Type B pancreatic cell (in vitro differentiated cells): ENCODE data around the gene IRF9. TPM values are rescaled to one million over a fixed set of nuclear protein-coding genes. Genes with fewer than 3 reads are reported as not detected.

ENCODE experiments used
- DNase-seq: peaks from one replicate; pipeline ENCODE4 v3.0.0; 2021; ENCODE audit warnings: mixed read lengths; ENCODE audit not compliant: unreplicated experiment; ENCODE audit errors: extremely low spot score
- H3K27ac Mint-ChIP-seq: 2 replicates; pipeline ENCODE4 v1.8.0; 2021; ENCODE audit warnings: mild to moderate bottlenecking, mixed read lengths
- H3K27me3 Mint-ChIP-seq: 2 replicates; pipeline ENCODE4 v1.8.0; 2021; ENCODE audit warnings: mixed read lengths
- H3K36me3 Mint-ChIP-seq: 2 replicates; pipeline ENCODE4 v1.8.0; 2021; ENCODE audit warnings: mixed read lengths
- H3K4me1 Mint-ChIP-seq: one replicate; pipeline ENCODE4 v1.8.0; 2021; ENCODE audit warnings: mixed read lengths; ENCODE audit not compliant: unreplicated experiment
- H3K4me3 Mint-ChIP-seq: 2 replicates; pipeline ENCODE4 v1.8.0; 2021; ENCODE audit warnings: mild to moderate bottlenecking, mixed read lengths
- H3K9me3 Mint-ChIP-seq: 2 replicates; pipeline ENCODE4 v1.8.0; 2021; ENCODE audit warnings: mixed read lengths
- total RNA-seq: library from RNA; stranded (reverse); gene quantifications from 2 replicates; pipeline ENCODE4 v1.2.1, GENCODE V29; 2021; ENCODE audit warnings: low replicate concordance
- TF ChIP-seq, protein P1 (sequence below): fragments of 200-600 bp; sonication (generic); conservative IDR thresholded peaks from 2 replicates; pipeline ENCODE4 v1.5.0; 2021; ENCODE audit warnings: antibody characterized with exemption, mild to moderate bottlenecking

IRF9 gene
- total RNA-seq, 1 donor from 2014 or later = 60.0 TPM

DNA sequence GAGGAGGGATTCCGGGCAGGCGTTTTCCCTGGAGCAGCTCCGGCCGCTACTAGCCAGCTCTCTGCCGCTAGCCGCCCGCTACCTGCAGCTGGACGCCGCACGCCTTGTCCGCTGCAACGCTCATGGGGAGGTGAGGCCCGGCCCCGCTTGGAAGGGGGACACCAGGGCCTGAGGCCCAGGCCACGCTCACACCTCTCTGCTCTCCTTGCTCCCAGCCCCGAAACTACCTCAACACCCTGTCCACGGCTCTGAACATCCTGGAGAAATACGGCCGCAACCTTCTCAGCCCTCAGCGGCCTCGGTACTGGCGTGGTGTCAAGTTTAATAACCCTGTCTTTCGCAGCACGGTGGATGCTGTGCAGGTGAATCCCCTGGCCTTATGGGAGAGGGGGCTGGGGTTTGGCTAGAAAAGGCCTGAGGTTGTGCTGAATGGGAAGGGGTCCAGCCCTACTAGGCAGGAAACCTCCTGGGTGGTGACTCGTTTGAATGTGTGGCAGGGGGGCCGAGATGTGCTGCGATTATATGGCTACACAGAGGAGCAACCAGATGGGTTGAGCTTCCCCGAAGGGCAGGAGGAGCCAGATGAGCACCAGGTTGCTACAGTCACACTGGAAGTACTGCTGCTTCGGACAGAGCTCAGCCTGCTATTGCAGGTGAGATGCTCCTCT, 13.2 kb upstream of the IRF9 start:
- Mint-ChIP-seq H3K36me3 (peaks cover 9% of the 10 kb centered on the region), H3K9me3 (no peaks in the 10 kb centered on the region), H3K4me3 (peak overlapping the region; percentile 98), H3K27ac (peak overlapping the region; percentile 46), H3K4me1 (peaks cover 29% of the 10 kb centered on the region), H3K27me3 (no peaks in the 10 kb centered on the region)
- DNase-seq = no peak
- TF ChIP-seq, protein P1, sequence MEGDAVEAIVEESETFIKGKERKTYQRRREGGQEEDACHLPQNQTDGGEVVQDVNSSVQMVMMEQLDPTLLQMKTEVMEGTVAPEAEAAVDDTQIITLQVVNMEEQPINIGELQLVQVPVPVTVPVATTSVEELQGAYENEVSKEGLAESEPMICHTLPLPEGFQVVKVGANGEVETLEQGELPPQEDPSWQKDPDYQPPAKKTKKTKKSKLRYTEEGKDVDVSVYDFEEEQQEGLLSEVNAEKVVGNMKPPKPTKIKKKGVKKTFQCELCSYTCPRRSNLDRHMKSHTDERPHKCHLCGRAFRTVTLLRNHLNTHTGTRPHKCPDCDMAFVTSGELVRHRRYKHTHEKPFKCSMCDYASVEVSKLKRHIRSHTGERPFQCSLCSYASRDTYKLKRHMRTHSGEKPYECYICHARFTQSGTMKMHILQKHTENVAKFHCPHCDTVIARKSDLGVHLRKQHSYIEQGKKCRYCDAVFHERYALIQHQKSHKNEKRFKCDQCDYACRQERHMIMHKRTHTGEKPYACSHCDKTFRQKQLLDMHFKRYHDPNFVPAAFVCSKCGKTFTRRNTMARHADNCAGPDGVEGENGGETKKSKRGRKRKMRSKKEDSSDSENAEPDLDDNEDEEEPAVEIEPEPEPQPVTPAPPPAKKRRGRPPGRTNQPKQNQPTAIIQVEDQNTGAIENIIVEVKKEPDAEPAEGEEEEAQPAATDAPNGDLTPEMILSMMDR = no peak

DNA sequence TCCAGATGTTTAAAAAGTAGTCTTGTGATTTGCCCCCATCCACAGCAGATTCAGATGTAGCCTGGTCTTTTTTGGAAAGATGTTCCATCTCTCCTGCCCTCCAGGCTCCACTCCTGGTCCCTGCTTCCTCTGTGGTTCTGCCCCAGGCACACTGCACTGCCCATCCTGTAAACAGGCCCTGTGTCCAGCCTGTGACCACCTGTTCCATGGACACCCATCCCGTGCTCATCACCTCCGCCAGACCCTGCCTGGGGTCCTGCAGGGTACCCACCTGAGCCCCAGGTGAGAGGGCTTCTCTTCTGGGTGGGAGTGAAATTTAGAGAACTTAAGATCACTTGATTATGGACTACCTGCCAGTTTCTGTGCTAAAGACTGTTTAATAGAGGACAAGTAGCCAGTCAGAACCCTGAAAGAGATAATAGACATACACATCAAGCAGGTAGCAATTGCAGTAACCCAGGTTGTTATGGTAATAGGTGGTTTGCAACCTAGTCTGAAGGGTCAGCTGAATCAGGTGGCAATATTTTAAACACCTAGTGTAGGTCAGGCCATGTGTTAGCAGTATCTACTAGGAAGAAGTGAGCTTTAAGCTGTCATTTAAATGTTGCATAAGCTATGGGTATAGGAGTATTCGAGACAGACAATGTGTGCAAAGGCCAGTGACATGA, 11.6 kb upstream of the IRF9 start:
- H3K9me3 Mint-ChIP-seq = no peaks in the 10 kb centered on the region
- no peak for DNase-seq
- peak overlapping the region; percentile 98 for H3K4me3 Mint-ChIP-seq
- no peaks in the 10 kb centered on the region for H3K27me3 Mint-ChIP-seq
- TF ChIP-seq, protein P1 = no peak
- H3K4me1 Mint-ChIP-seq = peaks cover 24% of the 10 kb centered on the region
- no peak overlapping the region for H3K27ac Mint-ChIP-seq
- peaks cover 10% of the 10 kb centered on the region for H3K36me3 Mint-ChIP-seq

DNA sequence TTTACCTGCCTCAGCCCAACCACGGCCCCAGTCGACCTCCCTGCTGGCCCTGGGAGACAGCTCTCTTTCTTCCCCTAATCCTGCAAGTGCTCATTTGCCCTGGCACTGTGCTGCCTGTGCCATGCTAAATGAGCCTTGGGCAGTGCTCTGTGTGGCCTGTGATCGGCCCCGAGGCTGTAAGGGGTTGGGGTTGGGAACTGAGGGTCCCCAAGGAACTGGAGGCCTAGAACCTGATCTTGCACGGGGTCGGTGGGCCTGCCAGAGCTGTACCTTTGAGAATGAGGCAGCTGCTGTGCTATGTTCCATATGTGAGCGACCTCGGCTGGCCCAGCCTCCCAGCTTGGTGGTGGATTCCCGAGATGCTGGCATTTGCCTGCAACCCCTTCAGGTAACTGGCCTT, 11.0 kb upstream of the IRF9 start:
- H3K4me1 Mint-ChIP-seq = peaks cover 24% of the 10 kb centered on the region

GRCh38 chr14:24150567-24150966, 10.5 kb upstream of the IRF9 start:
- no peak overlapping the region for H3K4me3 Mint-ChIP-seq
- H3K9me3 Mint-ChIP-seq = no peaks in the 10 kb centered on the region
- H3K36me3 Mint-ChIP-seq = peaks cover 14% of the 10 kb centered on the region

More for the DNA sequence above, 11.0 kb upstream of the IRF9 start:
- Mint-ChIP-seq H3K27me3 (no peaks in the 10 kb centered on the region), H3K36me3 (peaks cover 12% of the 10 kb centered on the region), H3K27ac (no peak overlapping the region), H3K4me3 (no peak overlapping the region), H3K9me3 (no peaks in the 10 kb centered on the region)
- no peak for DNase-seq
- TF ChIP-seq, protein P1 = no peak

GRCh38 chr14:24150993-24151392, 10.1 kb upstream of the IRF9 start:
- no peak for DNase-seq
- H3K4me1 Mint-ChIP-seq = peaks cover 16% of the 10 kb centered on the region
- H3K36me3 Mint-ChIP-seq = peaks cover 18% of the 10 kb centered on the region
- no peak overlapping the region for H3K27ac Mint-ChIP-seq
- TF ChIP-seq, protein P1 = no peak
- no peaks in the 10 kb centered on the region for H3K27me3 Mint-ChIP-seq
- no peaks in the 10 kb centered on the region for H3K9me3 Mint-ChIP-seq
- no peak overlapping the region for H3K4me3 Mint-ChIP-seq

More at GRCh38 chr14:24150567-24150966, 10.5 kb upstream of the IRF9 start:
- H3K27ac Mint-ChIP-seq = no peak overlapping the region
- H3K4me1 Mint-ChIP-seq = peaks cover 21% of the 10 kb centered on the region
- H3K27me3 Mint-ChIP-seq = no peaks in the 10 kb centered on the region
- DNase-seq = no peak
- TF ChIP-seq, protein P1 = no peak
